GM12873 (cell line): Measurements from ENCODE around the gene HLCS.

Experiments used
- TF ChIP-seq, protein P1 (sequence below): IDR thresholded peaks from 2 replicates; pipeline ENCODE4 v1.5.1; 2012; ENCODE audit warnings: low read depth, mild to moderate bottlenecking, moderate library complexity, low read length, control low read depth; ENCODE audit not compliant: insufficient read depth; ENCODE audit errors: missing control alignments

HLCS gene

DNA sequence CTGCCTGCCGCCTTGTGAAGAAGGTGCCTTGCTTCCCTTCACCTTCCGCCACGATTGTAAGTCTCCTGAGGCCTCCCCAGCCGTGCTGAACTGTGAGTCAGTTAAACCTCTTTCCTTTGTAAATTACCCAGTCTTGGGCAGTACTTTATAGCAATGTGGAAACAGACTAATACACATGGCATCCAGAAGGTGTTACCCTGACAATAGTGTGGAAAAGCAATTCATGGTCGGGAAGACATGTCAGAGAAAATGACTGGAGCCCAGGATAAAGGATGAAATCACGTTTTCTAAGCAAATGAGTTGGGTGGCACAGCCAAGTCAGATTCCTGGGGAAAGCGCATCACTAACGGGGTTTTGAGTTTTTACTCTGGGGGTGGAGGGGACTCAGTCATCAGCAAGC is 76.4 kb downstream of the HLCS start:
- TF ChIP-seq, protein P1, sequence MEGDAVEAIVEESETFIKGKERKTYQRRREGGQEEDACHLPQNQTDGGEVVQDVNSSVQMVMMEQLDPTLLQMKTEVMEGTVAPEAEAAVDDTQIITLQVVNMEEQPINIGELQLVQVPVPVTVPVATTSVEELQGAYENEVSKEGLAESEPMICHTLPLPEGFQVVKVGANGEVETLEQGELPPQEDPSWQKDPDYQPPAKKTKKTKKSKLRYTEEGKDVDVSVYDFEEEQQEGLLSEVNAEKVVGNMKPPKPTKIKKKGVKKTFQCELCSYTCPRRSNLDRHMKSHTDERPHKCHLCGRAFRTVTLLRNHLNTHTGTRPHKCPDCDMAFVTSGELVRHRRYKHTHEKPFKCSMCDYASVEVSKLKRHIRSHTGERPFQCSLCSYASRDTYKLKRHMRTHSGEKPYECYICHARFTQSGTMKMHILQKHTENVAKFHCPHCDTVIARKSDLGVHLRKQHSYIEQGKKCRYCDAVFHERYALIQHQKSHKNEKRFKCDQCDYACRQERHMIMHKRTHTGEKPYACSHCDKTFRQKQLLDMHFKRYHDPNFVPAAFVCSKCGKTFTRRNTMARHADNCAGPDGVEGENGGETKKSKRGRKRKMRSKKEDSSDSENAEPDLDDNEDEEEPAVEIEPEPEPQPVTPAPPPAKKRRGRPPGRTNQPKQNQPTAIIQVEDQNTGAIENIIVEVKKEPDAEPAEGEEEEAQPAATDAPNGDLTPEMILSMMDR = no peak

DNA sequence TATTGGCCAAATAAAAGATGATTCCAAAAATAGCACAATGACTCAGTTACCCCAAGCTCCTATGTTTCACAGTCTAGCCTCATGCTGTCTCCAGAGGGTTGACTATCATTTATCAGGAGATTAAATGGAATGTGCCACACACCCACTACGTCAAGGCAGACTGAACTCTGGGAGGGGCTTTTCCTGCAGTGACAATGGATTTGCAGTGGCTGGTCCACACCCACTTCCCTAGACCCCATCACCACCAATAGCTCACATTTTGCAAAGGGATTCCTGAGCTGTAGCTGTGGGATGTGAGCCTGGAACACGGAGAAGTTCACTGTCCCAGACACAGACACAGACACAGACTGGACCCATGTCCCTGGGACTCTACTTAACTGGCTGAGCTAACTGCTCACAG is 77.1 kb downstream of the HLCS start:
- TF ChIP-seq, protein P1 = no peak

DNA sequence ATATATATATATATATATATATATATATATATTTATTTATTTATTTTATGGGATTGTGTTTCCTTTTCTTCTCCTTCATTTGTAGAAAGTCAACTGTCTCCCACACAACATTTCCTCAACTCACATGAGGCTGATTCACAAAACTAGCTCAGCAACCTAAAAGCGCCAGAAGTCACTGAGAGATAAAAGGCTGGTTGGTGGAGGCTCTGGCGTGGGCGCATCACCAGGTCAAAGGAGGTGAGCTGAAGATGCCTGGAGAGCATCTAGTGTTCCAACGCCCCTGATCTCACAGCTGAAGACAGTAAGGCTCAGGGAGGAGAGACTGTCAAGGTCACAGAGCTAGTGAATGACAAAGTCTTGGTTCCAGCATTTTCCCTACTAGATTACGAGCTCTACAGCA is 78.0 kb downstream of the HLCS start:
- TF ChIP-seq, protein P1 = no peak

DNA sequence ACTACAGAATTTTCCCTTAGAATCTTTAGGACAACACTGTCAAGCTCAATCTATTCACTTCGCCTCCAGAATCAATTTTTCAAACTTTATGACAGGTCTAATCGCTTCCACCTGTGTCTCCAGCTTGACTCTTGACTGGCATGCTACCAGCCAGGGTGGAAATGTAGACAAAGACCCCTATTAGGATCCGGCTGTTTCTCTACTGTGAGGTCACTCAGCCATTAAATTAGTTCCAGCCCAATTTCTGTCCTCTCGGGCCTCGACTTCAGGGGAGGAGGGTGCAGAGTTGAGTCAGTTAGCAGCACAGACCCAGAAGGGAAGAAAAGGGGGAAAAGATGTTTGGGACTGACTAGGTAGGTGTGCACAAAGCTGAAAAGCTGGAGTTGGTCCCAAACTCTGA is 78.5 kb downstream of the HLCS start:
- TF ChIP-seq, protein P1 = no peak

DNA sequence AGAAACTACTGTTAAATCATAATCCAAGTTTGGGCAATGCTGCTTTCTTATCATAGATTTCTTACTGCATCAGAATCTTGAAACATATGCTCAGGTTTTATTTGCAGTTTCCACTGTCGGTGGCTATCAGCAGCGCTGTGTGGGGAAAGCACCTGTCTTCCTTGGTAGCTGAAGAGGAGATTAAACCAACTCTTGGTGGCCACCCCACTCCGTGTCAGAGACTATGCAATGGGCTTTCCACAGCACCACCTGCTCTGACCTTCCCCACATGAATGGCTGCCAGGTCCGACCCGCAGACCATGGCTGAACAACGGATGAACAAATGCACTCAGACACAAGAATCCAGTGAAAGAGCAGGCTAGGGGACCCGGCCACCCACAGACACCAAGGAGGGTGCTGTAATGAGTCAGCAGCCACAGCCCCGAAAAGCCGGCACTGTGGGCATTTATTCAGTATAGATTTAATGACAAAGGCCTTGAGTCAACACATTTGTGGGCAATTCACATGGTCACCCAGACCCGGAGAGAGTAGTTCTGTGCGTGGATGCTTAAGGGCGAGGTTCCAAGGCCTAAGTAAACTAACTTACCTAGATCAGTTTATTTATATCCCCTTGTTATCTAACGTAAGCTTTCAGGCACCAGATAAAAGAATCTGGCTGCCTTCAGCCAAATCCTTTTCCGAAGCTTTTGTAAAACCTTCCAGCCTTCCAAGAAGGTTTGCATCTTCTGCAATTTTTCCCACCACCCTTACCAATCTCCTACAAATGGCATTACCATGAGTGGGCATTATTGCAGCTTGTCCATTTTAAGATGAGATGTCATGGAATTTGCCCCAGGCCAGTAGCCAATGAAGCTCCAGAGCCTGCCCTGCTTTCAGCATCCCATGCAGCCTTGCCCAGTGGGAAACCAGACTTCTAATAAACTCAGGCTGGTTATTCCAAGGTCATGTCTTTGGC is 82.7 kb downstream of the HLCS start:
- TF ChIP-seq, protein P1 = no peak

DNA sequence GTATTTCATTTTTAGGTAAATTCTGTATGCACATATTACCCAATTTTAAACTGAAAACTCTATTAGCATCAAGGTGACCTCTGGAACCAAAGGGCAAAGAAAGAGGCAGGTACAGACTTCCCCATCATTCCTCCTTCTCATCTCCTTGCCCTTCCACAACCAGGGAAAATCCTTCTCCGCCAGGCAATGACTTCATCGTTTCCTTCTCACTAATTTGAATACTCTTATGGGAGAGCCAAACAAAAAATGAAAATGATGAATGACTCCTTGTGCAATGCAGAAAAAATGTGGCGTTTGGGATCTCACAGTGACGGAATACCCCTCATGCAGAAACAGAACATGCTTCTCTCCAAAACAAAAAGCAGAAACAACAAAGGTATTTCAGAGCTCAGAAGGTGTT is 83.7 kb downstream of the HLCS start:
- TF ChIP-seq, protein P1 = no peak

DNA sequence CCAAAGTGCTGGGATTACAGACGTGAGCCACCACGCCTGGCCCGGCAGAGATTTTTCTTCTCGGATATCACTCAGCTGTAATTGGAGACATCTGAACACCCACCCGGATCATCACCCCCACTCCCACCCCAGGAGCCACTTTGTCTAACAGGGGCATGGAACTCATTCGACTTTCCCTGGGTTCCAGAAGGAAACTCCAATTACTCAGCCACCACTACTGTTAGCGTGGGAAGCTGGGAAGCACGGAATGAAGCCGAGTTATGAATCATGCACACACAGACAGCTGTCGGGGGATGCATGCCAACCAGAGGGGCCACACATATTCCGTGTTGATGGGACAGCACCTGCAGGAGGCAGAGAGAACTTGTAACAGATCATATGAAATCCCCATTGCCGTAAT is 85.2 kb downstream of the HLCS start:
- TF ChIP-seq, protein P1 = no peak
